Neural progenitor cell (in vitro differentiated cells): Measurements from ENCODE around the gene PDXP. TPM values are rescaled to one million over a fixed set of nuclear protein-coding genes. Genes with fewer than 3 reads are reported as not detected.

Source experiments
- DNase-seq: peaks from one replicate; pipeline ENCODE4 v3.0.0-alpha.2; 2016; ENCODE audit warnings: low spot score
- H2AFZ ChIP-seq: fragments of 200-600 bp; sonication (generic); replicated peaks from 2 replicates; pipeline ENCODE4 v1.6.1; 2016; ENCODE audit warnings: antibody characterized with exemption
- H3F3A ChIP-seq: fragments of 200-600 bp; sonication (generic); 2 replicates; pipeline ENCODE4 v1.6.1; 2016; ENCODE audit warnings: antibody characterized with exemption, low read depth
- H3K27ac ChIP-seq: fragments of 200-600 bp; sonication (generic); 2 replicates; pipeline ENCODE4 v1.5.1; 2016; ENCODE audit warnings: mild to moderate bottlenecking
- H3K27me3 ChIP-seq: fragments of 200-600 bp; sonication (generic); 2 replicates; pipeline ENCODE4 v1.6.1; 2016; ENCODE audit warnings: mild to moderate bottlenecking, moderate library complexity
- H3K36me3 ChIP-seq: fragments of 200-600 bp; sonication (generic); 2 replicates; pipeline ENCODE4 v1.5.1; 2016
- H3K4me1 ChIP-seq: fragments of 200-600 bp; sonication (generic); 2 replicates; pipeline ENCODE4 v1.6.1; 2016; ENCODE audit warnings: mixed run types
- H3K4me2 ChIP-seq: fragments of 200-600 bp; sonication (generic); 2 replicates; pipeline ENCODE4 v1.6.1; 2016
- H3K4me3 ChIP-seq: fragments of 200-600 bp; sonication (generic); 2 replicates; pipeline ENCODE4 v1.5.1; 2016
- H3K79me2 ChIP-seq: fragments of 200-600 bp; sonication (generic); 2 replicates; pipeline ENCODE4 v1.6.1; 2016; ENCODE audit warnings: low read depth
- H3K9ac ChIP-seq: fragments of 200-600 bp; sonication (generic); 2 replicates; pipeline ENCODE4 v1.6.1; 2016
- H3K9me3 ChIP-seq: fragments of 200-600 bp; sonication (generic); 2 replicates; pipeline ENCODE4 v1.5.1; 2016; ENCODE audit warnings: low read depth
- H4K20me1 ChIP-seq: fragments of 200-600 bp; sonication (generic); 2 replicates; pipeline ENCODE4 v1.6.1; 2016; ENCODE audit warnings: low read depth
- H3K27ac Mint-ChIP-seq: 3 replicates; pipeline ENCODE4 v1.8.0; 2021; ENCODE audit warnings: mixed read lengths
- H3K27me3 Mint-ChIP-seq: 2 replicates; pipeline ENCODE4 v1.8.0; 2022; ENCODE audit warnings: low read depth, mild to moderate bottlenecking, inconsistent platforms, moderate library complexity, mixed read lengths; ENCODE audit not compliant: insufficient read depth
- H3K36me3 Mint-ChIP-seq: 3 replicates; pipeline ENCODE4 v1.8.0; 2021; ENCODE audit warnings: mixed read lengths
- H3K4me1 Mint-ChIP-seq: 3 replicates; pipeline ENCODE4 v1.8.0; 2021; ENCODE audit warnings: mixed read lengths
- H3K4me3 Mint-ChIP-seq: 3 replicates; pipeline ENCODE4 v1.8.0; 2021; ENCODE audit warnings: mild to moderate bottlenecking, moderate library complexity, mixed read lengths
- H3K9me3 Mint-ChIP-seq: 3 replicates; pipeline ENCODE4 v1.8.0; 2020; ENCODE audit warnings: mixed read lengths
- CTCF ChIP-seq: fragments of 200-600 bp; sonication (generic); IDR thresholded peaks from 2 replicates; pipeline ENCODE4 v1.5.1; 2017; ENCODE audit warnings: antibody characterized with exemption, mild to moderate bottlenecking
- EZH2 ChIP-seq: fragments of 200-600 bp; sonication (generic); IDR thresholded peaks from 2 replicates; pipeline ENCODE4 v1.6.1; 2017; ENCODE audit warnings: antibody characterized with exemption, mild to moderate bottlenecking, moderate library complexity
- EZH2phosphoT487 ChIP-seq: fragments of 200-600 bp; sonication (generic); IDR thresholded peaks from 2 replicates; pipeline ENCODE4 v1.6.1; 2017; ENCODE audit warnings: antibody characterized with exemption
- total RNA-seq: library from RNA; depleted of rRNA; stranded (reverse); fragments of >200 nt; gene quantifications from 2 replicates; pipeline ENCODE4 v1.2.3, GENCODE V29; 2015; ENCODE audit warnings: low replicate concordance

Gene PDXP
- total RNA-seq, 1 donor from 2014 or later, result 25.1 TPM

- Histone ChIP-seq H3K27ac (no peak overlapping the region), H3K4me1 (peaks cover 18% of the 10 kb centered on the region), H3K36me3 (no peaks in the 10 kb centered on the region), H2AFZ (no peak overlapping the region), H3K9me3 (no peaks in the 10 kb centered on the region), H4K20me1 (peaks cover 68% of the 10 kb centered on the region), H3K27me3 (no peaks in the 10 kb centered on the region), H3K9ac (no peak overlapping the region), H3F3A (peaks cover 2% of the 10 kb centered on the region), H3K79me2 (peaks cover 73% of the 10 kb centered on the region), H3K4me2 (peak overlapping the region; percentile 100), H3K4me3 (no peak overlapping the region)
- Mint-ChIP-seq H3K4me3 (peak overlapping the region; percentile 90), H3K27ac (peak overlapping the region; percentile 43), H3K9me3 (no peaks in the 10 kb centered on the region), H3K4me1 (peaks cover 39% of the 10 kb centered on the region), H3K27me3 (peaks cover 6% of the 10 kb centered on the region), H3K36me3 (peaks cover 7% of the 10 kb centered on the region)
- TF ChIP-seq EZH2phosphoT487 (no peak), CTCF (peak; percentile 32)
- DNase-seq, result peak; percentile 47
Measured at GRCh38 chr22:37661160-37661924, 2.8 kb downstream of the PDXP start.

GRCh38 chr22:37662039-37662438 is 3.5 kb downstream of the PDXP start:
- Mint-ChIP-seq H3K4me3 (peak overlapping the region; percentile 31), H3K36me3 (peaks cover 13% of the 10 kb centered on the region), H3K27ac (no peak overlapping the region), H3K4me1 (peaks cover 37% of the 10 kb centered on the region), H3K9me3 (no peaks in the 10 kb centered on the region), H3K27me3 (peaks cover 2% of the 10 kb centered on the region)
- Histone ChIP-seq H3F3A (peaks cover 9% of the 10 kb centered on the region), H3K4me3 (no peak overlapping the region), H3K4me2 (no peak overlapping the region), H2AFZ (no peak overlapping the region), H3K79me2 (peaks cover 73% of the 10 kb centered on the region), H3K9me3 (no peaks in the 10 kb centered on the region), H4K20me1 (peaks cover 72% of the 10 kb centered on the region), H3K27ac (no peak overlapping the region), H3K9ac (no peak overlapping the region), H3K27me3 (no peaks in the 10 kb centered on the region), H3K4me1 (peaks cover 18% of the 10 kb centered on the region), H3K36me3 (no peaks in the 10 kb centered on the region)
- no peak for TF ChIP-seq CTCF
- no peak for TF ChIP-seq EZH2phosphoT487
- TF ChIP-seq EZH2, result no peak
- no peak for DNase-seq

GRCh38 chr22:37663521-37664140 is 5.1 kb downstream of the PDXP start:
- peaks cover 13% of the 10 kb centered on the region for H3K36me3 Mint-ChIP-seq
- Histone ChIP-seq H3K4me1 (peaks cover 23% of the 10 kb centered on the region), H3K36me3 (no peaks in the 10 kb centered on the region), H3K79me2 (peaks cover 73% of the 10 kb centered on the region), H3K9ac (no peak overlapping the region), H3K4me2 (no peak overlapping the region), H3K4me3 (no peak overlapping the region), H3K27ac (no peak overlapping the region), H3K27me3 (no peaks in the 10 kb centered on the region), H2AFZ (no peak overlapping the region), H4K20me1 (peaks cover 79% of the 10 kb centered on the region), H3K9me3 (no peaks in the 10 kb centered on the region), H3F3A (peaks cover 25% of the 10 kb centered on the region)
- peaks cover 2% of the 10 kb centered on the region for H3K27me3 Mint-ChIP-seq
- TF ChIP-seq EZH2, result no peak
- TF ChIP-seq CTCF, result no peak
- no peak for TF ChIP-seq EZH2phosphoT487
- no peak for DNase-seq
- H3K27ac Mint-ChIP-seq, result peak overlapping the region; percentile 82
- H3K9me3 Mint-ChIP-seq, result no peaks in the 10 kb centered on the region
- H3K4me3 Mint-ChIP-seq, result no peak overlapping the region
- H3K4me1 Mint-ChIP-seq, result peaks cover 36% of the 10 kb centered on the region
